GF-D8 (cell line): ENCODE results near the gene GNA12.

Experiments used
- DNase-seq: peaks from one replicate; lab custom pipeline; 2025; lab: John Stamatoyannopoulos, UW

The GNA12 gene

DNA sequence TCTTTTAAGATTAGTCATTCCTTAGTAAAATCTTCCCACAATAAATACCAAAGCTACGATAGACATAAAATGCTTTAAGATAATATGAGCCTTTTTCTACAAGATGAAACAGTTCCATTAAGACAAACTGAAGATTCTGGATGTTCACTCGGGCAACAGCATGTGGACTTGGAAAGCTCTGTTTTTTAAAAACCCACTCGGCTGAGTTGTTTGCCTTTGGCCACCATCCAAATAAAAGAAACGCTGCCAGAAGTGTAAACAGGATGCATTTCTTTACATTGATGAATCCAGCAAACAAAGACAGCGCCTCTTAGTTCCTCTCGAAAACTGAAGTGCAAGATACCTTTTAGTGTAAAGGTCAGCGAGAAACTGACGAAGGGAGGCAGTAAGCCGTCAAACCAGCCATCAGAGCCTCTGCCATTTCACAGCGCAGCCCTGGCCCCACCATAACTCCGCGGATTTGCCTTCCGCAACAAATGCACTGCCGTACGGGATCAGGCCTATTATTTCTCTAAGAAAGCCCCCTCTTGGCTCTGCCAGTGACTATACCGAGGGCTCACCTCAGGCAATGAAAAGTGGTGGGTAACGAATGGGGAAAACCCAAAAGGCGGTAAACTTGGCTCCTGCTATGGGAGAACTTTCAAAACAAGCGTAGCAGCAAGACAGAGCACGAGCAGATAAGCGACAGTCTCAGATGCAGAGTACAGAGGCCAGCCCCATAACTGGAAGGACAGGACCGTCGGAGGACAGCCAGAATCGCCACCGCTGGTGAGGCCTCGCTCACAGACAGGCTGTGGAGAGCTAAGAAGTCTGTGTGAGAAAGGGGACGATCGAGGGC is 41.4 kb downstream of the GNA12 start:
- no peak for DNase-seq

DNA sequence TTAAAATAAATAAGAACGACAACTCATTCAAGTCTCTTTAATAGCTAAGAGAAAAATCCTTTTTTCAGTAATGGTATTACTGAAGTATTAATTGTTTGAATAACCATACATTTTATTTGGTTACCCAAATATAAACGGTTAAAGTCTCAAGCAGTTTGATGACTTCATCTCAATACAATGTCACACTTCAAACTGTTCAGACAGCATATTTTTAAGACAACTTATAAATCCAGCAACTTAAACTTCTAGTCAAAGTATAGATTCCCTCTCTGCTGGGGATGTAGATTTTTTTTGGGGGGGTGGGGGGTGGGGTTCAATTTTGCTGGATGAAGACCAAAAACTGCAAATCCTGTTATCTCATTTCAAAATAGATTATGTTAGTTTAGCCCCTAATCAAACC is 42.0 kb downstream of the GNA12 start:
- DNase-seq = no peak

DNA sequence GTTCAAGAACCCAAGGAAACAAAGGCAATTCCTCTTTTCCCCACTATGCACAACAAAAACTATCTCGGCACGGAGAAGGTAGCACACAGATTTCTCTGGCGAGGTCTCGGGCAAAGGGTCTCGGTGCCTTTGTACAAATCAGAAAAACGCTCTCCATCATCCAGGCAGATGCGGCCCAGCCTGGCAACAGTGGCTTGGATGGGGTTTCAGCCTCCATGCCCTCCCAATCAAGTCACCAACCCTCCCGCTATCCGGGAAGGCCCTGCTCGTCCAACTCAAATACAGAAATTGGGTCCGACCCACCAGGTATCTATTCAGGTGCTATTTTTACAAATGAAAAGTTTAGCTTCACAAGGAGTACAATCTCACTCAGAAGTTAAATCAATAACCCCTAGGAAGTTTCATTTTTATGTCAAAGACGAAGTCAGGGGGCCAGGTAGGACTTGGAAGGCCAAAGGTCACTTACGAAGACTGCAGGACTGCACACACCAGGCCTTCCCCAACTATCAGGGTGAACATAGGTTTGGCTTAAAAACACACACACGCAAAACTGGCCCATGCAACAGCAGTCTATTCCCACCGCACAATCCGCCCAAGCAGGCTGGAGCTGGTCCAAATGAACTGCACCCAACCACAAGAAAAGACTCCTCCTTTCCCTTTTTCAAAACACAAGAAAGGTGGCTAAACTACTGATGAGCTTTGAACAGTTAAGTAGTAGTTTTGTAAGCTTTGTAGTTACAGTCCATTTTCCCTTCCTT is 43.0 kb downstream of the GNA12 start:
- no peak for DNase-seq

DNA sequence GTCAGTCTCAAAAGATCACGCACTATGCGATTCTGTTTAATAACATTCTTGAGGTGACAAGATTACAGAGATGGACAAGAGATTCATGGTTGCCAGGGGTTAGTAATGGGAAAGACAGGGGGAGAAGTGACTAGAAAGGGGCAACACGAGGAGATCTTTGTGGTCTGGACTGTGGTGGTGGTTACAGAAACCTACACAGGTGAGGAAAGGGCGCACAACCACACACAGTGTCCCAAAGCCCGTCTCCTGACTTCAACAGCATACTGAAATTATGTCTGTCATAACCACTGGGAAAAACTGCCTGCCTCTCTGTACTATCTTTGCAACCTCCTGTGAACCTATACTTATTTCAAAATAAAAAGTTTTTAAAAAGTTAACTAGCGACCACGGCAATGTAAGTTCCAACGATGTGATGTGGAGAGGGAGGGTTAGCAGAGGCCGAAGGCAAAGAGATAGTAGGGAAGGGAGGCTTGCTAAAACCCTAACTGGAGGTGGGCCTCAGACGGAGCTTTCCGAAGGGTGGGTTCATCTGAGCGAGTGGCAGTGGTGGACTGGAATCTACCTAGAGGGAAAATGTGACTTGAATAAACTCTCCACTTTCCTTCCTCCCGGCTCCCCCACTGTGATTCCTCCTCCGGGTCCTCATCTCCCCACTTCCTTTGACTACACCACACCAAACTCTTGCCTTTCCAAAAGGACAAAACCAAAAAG is 43.7 kb downstream of the GNA12 start:
- DNase-seq = no peak

DNA sequence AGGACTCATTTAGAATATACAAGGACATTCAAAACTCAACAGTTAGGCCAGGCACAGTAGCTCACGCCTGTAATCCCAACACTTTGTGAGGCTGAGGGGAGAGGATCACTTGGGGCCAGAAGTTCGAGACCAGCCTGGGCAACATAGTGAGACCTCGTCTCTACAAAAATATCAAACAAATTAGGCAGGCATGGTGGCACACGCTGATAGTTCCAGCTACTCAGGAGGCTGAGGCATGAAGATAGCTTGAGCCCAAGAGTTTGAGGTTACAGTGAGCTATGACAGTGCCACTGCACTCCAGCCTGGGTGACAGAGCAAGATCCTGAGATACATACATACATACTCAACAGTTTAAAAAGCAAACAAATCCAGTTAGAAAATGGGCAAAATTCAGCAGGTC is 44.9 kb downstream of the GNA12 start:
- DNase-seq = no peak

DNA sequence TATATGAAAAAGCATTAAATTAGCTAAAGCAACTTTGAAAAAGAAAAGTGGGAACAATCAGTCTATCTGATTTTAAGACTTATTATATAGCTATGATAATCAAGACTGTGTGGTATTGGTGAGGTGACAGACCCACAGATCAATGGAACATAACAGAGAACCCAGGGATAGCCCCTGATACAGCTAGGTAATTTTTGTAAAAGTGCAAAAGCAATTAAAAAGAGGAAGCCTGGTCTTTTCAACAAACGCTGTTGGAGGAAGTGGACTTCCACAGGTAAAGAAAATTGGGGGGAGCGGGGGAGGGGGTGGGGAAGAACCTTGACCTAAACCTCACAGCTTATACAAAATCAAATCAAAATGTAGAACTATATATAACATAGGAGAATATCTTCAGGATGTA is 45.4 kb downstream of the GNA12 start:
- DNase-seq = no peak

DNA sequence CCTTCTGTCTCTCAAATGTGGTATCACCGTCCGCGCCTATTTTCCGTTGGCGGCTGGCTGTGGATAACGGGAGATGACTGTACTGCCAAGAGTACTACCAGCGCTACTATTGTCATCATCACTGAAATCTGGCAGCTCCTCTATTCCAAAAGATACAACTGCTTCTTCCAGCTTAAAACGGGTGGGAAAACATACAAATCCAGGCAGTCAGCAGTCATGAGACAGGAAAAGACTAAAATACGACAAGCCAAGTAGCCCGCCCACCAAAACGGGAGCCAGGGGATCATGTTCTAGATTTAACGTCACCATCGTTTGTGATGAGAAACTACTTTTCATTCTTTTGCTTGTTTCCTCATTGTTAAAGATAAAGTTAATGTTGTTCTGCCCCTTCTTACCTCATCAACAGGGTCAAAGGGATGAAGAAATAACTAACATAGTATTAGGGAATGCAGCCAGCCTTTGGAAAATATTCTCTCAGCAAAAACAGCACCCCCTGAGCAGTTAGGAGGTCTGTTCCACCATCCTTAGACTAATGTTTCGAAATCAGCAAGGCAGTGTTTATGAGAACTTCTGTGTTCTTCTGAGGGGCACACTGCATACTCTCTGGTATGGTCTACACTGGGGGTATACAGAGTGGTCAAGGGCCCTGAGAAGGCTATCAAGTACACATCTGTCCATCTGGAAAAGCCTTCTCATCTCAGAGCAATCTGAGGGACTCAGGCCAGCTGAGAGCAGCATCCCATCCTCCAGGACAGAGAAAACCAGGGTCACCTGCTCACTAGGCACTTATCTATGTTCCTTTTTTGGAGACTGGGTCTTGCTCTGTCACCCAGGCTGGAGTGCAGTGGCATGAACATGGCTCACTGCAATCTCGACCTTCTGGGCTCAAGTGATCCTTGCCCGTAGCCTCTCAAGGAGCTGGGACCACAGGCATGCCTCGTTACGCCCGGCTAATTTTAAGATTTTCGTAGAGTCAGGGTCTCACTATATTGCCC is 47.5 kb downstream of the GNA12 start:
- DNase-seq = no peak

DNA sequence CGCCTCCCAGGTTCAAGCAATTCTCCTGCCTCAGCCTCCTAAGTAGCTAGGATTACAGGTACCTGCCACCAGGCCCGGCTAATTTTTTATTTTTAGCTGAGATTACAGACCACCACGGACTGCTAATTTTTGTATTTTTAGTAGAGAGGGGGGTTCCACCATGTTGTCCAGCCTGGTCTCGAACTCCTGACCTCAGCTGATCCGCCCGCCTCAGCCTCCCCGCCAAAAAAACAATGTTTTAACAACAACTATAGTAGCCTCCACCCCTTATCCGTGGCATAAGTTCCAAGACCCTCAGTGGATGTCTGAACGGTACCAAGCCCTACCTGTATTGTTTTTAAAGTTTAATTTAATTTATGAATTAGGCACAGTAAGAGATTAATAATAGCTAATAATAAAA is 48.2 kb downstream of the GNA12 start:
- no peak for DNase-seq

DNA sequence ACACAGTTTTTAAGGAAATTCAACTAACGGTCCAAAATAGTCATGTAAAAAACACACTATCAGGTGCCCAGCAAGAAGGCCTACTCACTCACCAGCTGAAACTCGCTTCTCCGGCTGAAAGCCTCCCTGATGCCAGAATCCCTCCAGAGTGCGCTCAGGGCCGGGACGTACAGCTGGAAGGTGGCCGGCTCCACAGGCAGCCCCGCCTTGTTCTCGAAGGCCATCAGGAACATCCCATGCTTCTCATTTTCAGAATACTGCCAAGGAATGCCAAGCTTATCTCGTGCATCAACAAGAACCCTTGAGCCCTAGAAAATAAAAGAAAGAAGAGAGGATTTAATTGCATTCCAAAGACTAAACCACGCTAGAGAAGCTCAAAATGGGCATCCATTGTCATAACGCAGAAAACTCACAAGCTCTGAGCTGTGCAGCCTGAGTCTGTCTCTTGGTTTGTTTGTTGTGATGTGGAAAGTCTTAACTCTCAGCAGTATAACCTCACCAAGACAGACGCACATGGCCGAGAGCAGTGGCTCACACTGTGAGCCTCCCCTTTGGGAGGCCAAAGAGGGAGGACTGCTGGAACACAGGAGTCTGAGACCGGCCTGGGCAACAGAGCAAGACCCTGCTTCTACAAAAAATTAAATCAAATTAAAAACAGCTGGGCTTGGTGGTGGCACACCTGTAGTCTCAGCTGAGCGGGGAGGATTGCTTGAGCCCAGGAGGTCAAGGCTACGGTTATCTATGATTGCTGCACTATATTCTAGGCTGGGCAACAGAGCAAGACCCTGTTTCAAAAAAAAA is 49.1 kb downstream of the GNA12 start:
- no peak for DNase-seq

DNA sequence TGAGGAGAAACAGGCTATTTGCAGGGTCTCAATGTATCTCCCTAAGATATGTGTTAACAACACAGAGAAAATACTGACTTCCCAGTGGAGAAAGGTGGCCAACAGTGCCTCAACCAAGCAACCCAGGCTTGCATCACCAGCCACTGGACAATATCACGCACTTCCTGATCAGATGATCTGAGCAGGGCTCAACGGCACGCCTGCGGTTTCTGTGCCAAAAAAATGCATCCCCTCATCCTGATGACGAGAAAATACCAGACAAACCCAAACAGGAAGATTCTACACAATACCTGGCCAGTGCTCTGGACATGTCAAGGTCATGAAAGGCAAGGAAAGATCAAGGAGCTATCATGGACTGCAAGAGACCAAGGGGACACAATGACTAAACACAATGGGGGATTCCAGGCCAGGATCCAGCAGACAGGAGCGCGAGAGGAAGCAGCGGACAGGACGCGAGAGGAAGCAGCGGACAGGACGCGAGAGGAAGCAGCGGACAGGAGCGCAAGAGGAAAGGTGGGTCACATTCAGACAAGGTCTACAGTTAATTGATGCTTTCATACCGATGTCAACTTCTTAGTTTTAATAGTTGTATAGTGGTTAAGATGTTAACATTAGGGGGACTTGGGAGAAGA is 51.1 kb downstream of the GNA12 start:
- DNase-seq = peak; percentile 39

DNA sequence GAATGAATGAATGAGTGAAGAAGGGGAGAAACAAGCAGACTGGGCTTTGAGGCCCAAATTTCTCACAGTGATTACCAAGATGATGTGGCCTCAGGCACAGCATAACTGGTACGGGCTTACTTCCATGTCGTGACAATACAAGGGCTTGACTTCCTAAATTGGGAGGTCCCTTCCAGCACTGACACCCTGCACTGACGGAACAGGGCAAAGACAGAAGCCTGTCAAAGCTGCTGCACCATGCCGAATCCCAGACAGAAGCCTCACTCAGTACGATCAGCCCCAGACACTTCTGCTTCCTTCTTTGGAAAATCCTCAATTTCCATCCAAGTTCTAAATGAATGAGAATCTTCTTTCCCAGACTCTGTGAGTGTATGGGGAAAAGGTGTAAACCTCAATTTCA is 51.9 kb downstream of the GNA12 start:
- no peak for DNase-seq

DNA sequence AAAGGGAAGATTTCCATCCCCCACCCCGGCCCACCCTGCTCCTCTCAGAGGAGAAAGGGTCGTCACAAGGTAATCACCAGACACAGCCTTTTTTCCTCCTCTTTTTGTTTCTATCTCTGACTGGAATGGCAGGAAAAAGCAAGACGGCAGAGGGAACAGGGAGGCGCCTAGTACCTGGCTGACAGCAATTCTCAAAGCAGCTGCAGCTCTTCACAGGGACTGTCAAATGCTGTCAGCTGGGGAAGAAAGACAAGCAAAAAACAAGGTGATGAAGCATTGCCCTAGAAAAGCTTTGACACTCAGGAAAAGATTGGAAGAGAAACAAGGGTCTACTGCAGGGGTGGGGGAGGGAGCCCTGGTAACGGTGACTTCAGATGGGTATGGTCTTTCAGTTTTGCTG is 52.7 kb downstream of the GNA12 start:
- DNase-seq = no peak

DNA sequence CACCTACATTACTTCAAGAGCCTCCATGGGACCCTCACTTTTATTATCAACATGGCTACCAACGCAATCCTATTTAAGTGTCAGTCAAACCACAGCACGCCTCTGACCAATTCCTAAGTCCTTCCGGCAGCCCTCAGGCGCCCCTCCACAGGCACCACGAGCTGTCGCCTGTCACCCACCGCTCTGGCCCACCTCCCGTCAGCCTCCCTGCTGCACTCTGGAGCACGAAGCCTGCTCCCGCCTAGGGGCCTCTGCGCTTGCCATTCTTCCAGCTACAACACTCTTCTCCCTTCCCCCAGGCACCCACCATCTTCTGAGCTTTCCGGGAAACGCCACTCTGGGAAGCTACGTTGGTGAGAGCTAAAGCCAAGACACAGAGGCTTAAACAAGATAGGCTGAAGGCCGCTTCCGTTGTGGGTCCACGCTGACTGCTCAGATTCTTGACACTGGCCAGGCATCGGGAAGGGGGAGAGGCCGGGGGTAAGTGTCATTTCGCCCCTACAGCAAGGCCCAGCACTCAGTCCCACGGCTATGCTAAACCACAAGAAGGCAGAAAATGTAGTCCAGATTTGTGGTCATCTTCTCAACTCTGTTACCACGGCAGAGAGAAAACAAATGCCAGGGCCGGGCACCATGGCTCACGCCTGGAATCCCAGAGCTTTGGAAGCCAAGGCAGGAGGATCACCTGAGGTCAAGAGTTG is 56.7 kb downstream of the GNA12 start:
- no peak for DNase-seq

DNA sequence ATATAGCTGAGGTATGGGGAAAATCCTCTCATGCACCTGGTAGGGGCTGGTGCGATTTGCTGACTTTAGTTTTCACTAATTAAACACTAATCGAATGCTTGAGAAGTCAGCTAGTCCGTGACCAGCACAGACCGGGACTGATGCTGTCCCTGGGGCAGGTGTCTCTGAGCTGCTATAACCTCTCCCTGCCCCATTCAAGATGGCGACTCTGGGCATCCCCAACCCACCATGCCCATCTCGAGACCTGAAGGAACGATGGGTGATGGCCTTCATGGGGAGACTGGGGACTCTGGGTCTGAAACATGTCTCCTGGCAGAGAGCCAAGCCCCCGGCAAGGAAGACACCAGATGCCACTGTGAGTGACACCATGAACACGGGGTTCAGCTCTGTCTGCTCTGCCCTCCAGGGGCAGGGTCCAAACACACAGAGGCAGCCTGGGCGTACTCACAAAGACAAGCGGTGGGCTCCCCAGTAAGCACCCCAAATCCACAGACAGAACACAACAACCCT is 57.4 kb downstream of the GNA12 start:
- no peak for DNase-seq

DNA sequence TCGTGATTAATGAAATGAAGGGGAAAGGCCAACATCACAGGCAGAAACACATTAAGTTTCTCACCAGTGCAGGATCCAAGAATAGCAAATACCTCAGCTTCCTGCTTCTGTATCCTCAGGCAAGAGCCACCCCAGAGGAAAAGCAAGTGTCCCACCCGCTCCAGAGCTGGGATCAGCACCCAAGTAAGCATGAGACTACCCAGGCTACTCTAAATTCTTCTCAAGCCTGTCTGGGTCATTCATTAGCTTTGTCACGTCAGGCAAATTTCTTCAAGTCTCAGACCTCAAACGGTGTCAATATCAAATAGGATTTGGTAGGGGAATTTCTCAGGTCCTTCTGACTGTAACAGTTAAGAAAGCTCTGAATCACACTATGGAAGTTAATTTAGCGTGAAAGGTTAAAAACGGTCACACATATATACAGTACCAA is 59.0 kb downstream of the GNA12 start:
- DNase-seq = no peak

DNA sequence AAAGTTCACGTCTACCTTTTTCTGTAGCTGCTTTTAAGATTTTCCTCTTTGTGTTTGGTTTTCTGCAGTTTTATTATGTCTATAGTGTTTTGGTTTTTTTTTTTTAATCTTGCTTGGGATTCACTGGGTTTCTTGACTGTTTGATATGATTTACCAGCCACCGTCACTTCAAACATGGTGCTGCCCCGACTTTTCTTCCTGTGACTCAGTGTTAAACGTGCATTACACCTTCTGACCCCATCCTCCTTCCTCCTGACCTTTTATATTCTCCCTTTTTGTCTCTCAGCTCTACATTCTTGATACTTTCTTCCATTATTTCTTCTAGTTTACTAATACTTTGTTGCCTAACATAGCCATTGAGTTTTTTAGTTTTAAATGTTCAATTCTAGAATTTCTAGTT is 61.5 kb downstream of the GNA12 start:
- DNase-seq = no peak

DNA sequence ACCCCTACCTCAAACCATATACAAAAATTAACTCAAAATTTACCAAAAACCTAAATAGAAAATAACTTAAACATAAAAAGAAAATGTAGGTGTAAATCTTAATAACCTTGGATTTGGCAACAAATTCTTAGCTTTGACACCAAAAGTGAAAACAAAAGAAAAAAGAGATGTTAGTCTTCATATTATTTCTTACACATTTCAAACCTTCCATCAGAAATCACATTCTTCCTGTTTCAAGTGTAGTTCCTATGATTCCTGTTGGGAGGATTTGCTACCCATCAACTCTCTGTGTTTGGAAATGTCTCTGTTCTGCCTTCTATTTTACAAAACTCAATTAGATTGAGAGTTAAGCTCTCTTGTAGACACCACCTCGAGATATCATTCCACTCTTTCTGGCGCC is 62.0 kb downstream of the GNA12 start:
- DNase-seq = no peak

DNA sequence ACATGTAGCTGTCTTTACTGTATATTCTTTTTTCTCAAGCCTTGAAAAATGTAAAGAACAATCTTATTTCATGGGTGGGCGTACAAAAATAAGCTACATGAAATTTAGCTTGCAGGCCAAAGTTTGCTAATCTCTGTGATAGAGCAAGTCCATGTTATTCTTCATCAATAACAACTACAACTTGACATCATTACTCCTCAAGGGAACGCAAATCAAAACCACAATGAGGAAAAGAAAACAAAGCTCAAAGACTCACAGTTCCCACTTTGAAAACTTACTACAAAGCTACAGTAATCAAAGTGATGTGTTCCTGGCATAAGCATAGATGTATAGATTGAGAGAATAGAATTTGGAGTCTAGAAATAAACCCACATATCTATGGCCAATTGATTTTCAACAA is 62.5 kb downstream of the GNA12 start:
- no peak for DNase-seq

DNA sequence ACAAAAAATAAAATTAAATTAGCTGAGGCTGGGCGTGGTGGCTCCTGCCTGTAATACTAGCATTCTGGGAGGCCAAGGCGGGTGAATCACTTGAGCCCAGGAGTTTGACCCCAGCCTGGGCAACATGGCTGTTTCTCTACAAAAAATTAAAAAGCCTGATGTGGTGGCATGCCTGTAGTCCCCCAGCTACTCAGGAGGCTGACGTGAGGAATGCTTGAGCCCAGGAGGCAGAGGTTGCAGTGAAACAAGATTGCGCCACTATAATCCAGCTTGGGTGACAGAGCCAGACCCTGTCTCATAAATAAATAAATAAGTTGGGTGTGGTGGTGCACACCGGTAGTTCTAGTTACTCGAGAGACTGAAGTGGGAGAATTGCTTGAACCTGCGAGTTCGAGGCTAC is 65.1 kb downstream of the GNA12 start:
- no peak for DNase-seq
